ENCODE measurements around the gene SYT12.
"Not testable (repeated sequence)": the region's sequence is repeated elsewhere in the genome, so short reads cannot be mapped to it uniquely, and the experiment has no call there.

The SYT12 gene

DNA sequence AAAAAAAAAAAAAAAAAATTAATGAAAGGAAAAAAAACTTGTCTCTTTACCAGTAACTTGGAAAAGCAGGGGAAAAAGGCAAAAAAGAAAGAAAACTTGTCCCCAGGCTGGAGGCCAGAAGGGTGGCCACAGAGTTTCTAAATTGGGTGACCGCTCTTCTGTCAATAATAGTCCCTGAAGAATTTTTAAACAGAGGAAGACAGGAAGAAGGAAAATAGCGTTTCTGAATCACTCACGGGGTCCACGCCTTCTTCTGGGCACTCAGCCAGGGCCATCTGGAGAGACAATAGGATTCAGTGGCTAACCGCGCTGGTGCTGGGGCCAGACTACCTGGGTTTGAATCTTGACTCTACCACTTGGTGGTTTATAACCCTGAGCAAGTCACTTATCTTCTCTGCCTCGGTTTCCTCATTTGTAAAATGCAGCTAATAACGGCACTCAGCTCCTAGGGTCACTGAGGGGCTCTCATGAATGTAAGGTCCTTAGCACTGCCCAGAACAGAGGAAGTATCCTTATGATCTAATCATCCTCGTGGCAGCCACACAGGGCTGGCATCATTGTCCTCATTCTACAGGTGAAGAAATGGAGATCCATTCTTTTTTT, 40.9 kb upstream of the SYT12 start:
- no peak overlapping the region for H2AFZ ChIP-seq (ENCODE audit: low read length, unreplicated experiment)
- H3K27me3 ChIP-seq (ENCODE audit: insufficient read depth, low read length), result no peaks in the 10 kb centered on the region
- peaks cover 3% of the 10 kb centered on the region; the same call in 1 of the 2 replicates for H3K36me3 ChIP-seq (ENCODE audit: insufficient read depth, low read length)
- H3K27ac ChIP-seq (ENCODE audit: low read depth, low read length), result no peak overlapping the region
- H3K4me1 ChIP-seq (ENCODE audit: control insufficient read depth, insufficient read depth, low read length, unreplicated experiment), result peaks cover 27% of the 10 kb centered on the region
- H3K4me3 ChIP-seq (ENCODE audit: low read depth, low read length), result no peak overlapping the region
- no peaks in the 10 kb centered on the region for H3K79me2 ChIP-seq (ENCODE audit: control insufficient read depth, insufficient read depth, low read length, unreplicated experiment)

DNA sequence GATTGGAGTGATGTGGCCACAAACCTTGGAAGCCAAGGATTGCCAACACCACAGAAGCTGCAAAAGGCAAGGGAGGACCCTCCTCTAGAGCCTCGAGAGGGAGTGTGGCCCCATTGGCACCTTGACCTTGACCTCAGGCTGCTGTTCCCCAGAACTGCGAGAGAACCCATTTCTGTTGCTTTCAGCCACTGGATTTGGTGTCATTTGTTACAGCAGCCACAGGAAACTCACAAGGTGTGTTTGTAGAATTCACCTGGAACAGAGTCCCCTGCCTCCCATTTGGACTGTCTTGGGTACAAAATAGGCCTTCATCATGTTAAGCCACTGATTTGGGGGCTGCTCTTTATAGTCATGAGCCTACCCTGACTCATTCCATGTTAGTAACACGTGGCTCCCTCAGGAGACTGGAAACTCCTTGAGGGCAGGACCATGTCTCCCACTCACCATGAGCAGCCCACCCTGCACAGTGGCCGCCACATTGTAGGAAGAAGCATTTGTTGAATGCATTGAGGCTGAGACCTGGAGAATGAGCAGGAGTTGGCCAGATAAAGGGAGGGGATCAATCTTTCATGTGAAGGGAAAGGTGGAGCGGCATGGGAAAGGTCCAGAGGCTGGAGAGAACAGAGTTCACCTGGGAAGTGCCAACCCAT, 39.5 kb upstream of the SYT12 start:
- Histone ChIP-seq H3K4me1 (ENCODE audit: control insufficient read depth, insufficient read depth, low read length, unreplicated experiment) (peaks cover 27% of the 10 kb centered on the region), H3K79me2 (ENCODE audit: control insufficient read depth, insufficient read depth, low read length, unreplicated experiment) (no peaks in the 10 kb centered on the region), H2AFZ (ENCODE audit: low read length, unreplicated experiment) (no peak overlapping the region), H3K27ac (ENCODE audit: low read depth, low read length) (no peak overlapping the region), H3K36me3 (ENCODE audit: insufficient read depth, low read length) (peaks cover 3% of the 10 kb centered on the region; the same call in 1 of the 2 replicates), H3K4me3 (ENCODE audit: low read depth, low read length) (no peak overlapping the region), H3K27me3 (ENCODE audit: insufficient read depth, low read length) (no peaks in the 10 kb centered on the region)

DNA sequence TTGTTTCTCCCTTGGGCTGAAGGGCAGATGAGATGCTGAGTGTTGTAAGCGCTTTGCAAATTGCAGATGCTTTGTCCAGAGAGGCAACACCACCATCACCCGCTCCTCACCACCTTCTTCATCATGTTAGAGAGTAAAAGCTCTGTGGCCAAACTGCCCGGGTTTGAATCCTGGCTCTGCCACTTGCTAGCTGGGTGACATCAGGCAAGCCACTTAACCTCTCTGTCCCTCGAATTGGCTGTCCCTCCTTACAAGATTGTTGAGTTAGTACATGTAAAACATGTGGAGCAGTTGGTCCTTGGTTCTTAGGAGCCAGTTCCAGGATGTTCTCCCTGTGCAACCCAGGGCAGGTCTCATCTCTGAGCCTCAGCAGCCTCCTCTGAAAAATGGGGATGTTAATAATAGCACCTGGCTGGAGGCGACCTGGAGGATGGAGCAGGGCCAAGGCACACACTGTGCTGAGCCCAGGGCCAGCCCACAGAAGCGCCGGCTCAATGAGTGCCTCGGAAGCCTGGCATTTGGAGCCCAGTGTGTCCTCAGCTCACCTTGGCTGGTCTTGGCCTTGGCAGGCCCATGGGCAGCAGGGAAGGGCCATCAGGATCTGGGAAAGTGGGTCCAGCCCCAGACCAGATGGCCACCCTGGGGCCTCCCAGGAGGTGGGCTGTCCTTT, 37.3 kb upstream of the SYT12 start:
- H3K27ac ChIP-seq (ENCODE audit: low read depth, low read length), result no peak overlapping the region
- H3K36me3 ChIP-seq (ENCODE audit: insufficient read depth, low read length), result no peaks in the 10 kb centered on the region
- no peaks in the 10 kb centered on the region for H3K79me2 ChIP-seq (ENCODE audit: control insufficient read depth, insufficient read depth, low read length, unreplicated experiment)
- no peak overlapping the region for H2AFZ ChIP-seq (ENCODE audit: low read length, unreplicated experiment)
- peaks cover 27% of the 10 kb centered on the region for H3K4me1 ChIP-seq (ENCODE audit: control insufficient read depth, insufficient read depth, low read length, unreplicated experiment)
- no peaks in the 10 kb centered on the region for H3K27me3 ChIP-seq (ENCODE audit: insufficient read depth, low read length)
- no peak overlapping the region for H3K4me3 ChIP-seq (ENCODE audit: low read depth, low read length)

DNA sequence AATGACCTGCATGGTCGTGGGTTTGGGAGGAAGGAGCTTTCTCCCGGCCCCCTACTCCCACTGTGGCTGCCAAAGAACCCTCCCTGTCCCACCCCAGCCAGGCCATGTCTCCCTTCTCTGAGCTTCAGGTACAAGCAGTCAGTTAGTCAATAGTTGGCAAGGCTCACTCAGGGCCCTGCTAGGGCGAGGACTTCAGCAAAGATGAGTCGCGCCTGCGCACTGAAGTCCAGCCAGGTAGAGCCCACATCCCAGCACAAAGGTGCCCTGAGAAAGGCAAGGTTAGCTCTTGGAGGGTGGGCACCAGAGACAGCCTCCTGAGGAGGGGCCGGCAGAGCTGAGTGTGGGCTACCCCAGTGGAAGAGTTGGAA, 36.8 kb upstream of the SYT12 start:
- H3K36me3 ChIP-seq (ENCODE audit: insufficient read depth, low read length), result no peaks in the 10 kb centered on the region
- no peak overlapping the region for H3K27ac ChIP-seq (ENCODE audit: low read depth, low read length)
- H3K79me2 ChIP-seq (ENCODE audit: control insufficient read depth, insufficient read depth, low read length, unreplicated experiment), result no peaks in the 10 kb centered on the region
- no peak overlapping the region for H2AFZ ChIP-seq (ENCODE audit: low read length, unreplicated experiment)
- peaks cover 26% of the 10 kb centered on the region for H3K4me1 ChIP-seq (ENCODE audit: control insufficient read depth, insufficient read depth, low read length, unreplicated experiment)
- no peaks in the 10 kb centered on the region for H3K27me3 ChIP-seq (ENCODE audit: insufficient read depth, low read length)
- H3K4me3 ChIP-seq (ENCODE audit: low read depth, low read length), result no peak overlapping the region

DNA sequence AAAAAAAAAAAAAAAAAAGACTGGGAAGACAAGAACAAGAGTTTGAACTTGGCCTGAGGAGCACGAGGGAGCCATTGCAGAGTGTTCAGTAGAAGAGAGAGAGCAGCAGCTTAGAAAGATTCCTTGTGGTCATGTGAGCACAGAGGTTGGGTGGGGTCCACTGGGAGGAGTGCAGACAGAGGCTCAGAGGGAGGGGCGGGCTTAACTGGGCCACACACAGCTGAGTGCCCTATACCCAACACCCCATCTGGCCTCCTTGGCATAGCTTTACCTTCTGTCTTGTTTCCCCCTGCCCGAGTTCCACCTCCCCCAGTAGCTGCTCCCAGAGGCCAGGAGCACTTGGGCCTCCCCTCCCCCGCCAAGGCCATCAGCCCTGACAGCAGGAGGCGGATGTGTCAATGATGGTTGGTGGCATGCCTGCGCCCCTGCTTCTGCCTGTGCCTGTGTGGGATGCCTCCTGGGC, 35.7 kb upstream of the SYT12 start:
- no peaks in the 10 kb centered on the region for H3K27me3 ChIP-seq (ENCODE audit: insufficient read depth, low read length)
- no peaks in the 10 kb centered on the region for H3K36me3 ChIP-seq (ENCODE audit: insufficient read depth, low read length)
- H3K4me3 ChIP-seq (ENCODE audit: low read depth, low read length), result no peak overlapping the region
- H3K27ac ChIP-seq (ENCODE audit: low read depth, low read length), result no peak overlapping the region
- peaks cover 20% of the 10 kb centered on the region for H3K4me1 ChIP-seq (ENCODE audit: control insufficient read depth, insufficient read depth, low read length, unreplicated experiment)
- no peaks in the 10 kb centered on the region for H3K79me2 ChIP-seq (ENCODE audit: control insufficient read depth, insufficient read depth, low read length, unreplicated experiment)
- H2AFZ ChIP-seq (ENCODE audit: low read length, unreplicated experiment), result no peak overlapping the region

DNA sequence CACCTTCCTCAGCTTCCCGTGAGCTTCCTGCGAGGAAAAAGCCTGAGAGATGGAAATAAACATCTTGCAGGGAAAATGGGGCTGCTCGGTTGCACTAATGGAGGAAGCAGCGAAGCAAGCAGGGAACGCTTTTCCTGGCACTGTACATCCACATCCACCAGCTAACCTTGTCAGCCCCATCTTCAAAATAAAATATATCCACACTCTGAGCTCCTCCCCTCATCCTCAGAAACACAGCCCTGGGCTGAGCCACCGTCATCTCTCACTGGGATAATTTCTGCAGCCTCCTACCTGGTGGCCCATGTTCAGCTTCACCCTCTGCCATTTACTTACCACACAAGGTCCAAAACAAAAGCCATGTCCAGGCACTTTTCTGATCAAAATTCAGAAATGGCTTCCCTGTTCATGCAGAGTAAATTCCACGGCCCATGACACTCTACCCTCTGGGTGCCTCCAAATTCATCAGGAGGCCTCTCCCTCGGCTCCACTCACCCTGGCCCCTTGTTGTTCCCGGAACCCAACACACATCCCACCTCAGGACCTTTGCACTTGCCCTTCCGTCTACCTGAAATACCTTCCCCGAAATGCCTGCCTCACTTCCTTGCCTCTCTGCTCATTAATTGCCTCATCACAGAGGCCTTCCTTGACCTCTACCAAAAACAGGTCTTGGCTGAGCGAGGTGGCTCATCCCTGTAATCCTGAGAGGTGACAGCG, 34.9 kb upstream of the SYT12 start:
- Histone ChIP-seq H3K79me2 (ENCODE audit: control insufficient read depth, insufficient read depth, low read length, unreplicated experiment) (no peaks in the 10 kb centered on the region), H3K4me3 (ENCODE audit: low read depth, low read length) (no peak overlapping the region), H2AFZ (ENCODE audit: low read length, unreplicated experiment) (no peak overlapping the region), H3K36me3 (ENCODE audit: insufficient read depth, low read length) (no peaks in the 10 kb centered on the region), H3K27me3 (ENCODE audit: insufficient read depth, low read length) (no peaks in the 10 kb centered on the region), H3K27ac (ENCODE audit: low read depth, low read length) (no peak overlapping the region), H3K4me1 (ENCODE audit: control insufficient read depth, insufficient read depth, low read length, unreplicated experiment) (peaks cover 16% of the 10 kb centered on the region)

DNA sequence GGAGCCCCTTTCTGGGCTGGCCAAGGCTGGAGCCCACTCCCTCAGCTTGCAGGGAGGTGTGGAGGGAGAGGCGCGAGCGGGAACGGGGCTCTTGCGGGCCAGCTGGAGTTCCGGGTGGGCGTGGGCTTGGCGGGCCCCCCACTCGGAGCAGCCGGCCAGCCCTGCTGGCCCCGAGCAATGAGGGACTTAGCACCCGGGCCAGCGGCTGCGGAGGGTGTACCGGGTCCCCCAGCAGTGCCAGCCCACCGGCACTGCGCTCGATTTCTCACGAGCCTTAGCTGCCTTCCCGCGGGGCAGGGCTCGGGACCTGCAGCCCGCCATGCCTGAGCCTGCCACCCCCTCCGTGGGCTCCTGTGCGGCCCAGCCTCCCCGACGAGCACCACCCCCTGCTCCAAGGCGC, 34.2 kb upstream of the SYT12 start:
- peaks cover 11% of the 10 kb centered on the region for H3K4me1 ChIP-seq (ENCODE audit: control insufficient read depth, insufficient read depth, low read length, unreplicated experiment)
- H3K36me3 ChIP-seq (ENCODE audit: insufficient read depth, low read length); H3K79me2 ChIP-seq (ENCODE audit: control insufficient read depth, insufficient read depth, low read length, unreplicated experiment); H3K27me3 ChIP-seq (ENCODE audit: insufficient read depth, low read length); H3K4me3 ChIP-seq (ENCODE audit: low read depth, low read length); H2AFZ ChIP-seq (ENCODE audit: low read length, unreplicated experiment); H3K27ac ChIP-seq (ENCODE audit: low read depth, low read length): not testable (repeated sequence)

DNA sequence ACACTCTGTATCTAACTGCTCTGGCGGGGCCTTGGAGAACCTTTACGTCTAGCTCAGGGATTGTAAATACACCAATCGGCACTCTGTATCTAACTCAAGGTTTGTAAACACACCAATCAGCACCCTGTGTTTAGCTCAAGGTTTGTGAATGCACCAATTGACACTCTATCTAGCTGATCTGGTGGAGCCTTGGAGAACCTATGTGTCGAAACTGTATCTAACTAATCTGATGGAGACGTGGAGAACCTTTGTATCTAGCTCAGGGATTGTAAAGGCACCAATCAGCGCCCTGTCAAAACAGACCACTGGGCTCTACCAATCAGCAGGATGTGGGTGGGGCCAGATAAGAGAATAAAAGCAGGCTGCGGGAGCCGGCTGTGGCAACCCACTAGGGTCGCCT, 33.6 kb upstream of the SYT12 start:
- H2AFZ ChIP-seq (ENCODE audit: low read length, unreplicated experiment), result not testable (repeated sequence)

DNA sequence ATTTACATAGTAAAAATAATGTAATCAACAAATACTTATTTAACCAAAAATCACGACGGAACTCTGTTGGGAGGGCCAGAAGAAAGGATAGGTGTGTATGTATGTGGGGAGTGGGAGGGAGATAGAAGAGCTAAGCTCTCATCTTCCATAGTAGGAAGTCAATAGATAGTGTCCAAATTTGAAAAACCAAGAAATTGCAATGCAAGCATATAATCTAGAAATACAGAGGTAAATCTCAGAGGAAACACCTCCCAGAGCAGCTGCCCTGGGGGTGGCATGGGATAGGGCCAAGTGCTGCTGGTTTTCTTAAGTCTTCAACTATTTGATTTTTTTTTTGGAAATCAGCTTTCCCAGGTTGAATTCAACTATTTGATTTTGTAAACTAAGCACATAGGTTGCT, 30.9 kb upstream of the SYT12 start:
- Histone ChIP-seq H3K27me3 (ENCODE audit: insufficient read depth, low read length) (no peaks in the 10 kb centered on the region), H3K4me1 (ENCODE audit: control insufficient read depth, insufficient read depth, low read length, unreplicated experiment) (peaks cover 7% of the 10 kb centered on the region), H3K79me2 (ENCODE audit: control insufficient read depth, insufficient read depth, low read length, unreplicated experiment) (no peaks in the 10 kb centered on the region), H3K4me3 (ENCODE audit: low read depth, low read length) (no peak overlapping the region), H3K27ac (ENCODE audit: low read depth, low read length) (no peak overlapping the region), H2AFZ (ENCODE audit: low read length, unreplicated experiment) (no peak overlapping the region), H3K36me3 (ENCODE audit: insufficient read depth, low read length) (no peaks in the 10 kb centered on the region)

More for the DNA sequence above, 33.6 kb upstream of the SYT12 start:
- H3K27me3 ChIP-seq (ENCODE audit: insufficient read depth, low read length); H3K27ac ChIP-seq (ENCODE audit: low read depth, low read length); H3K4me3 ChIP-seq (ENCODE audit: low read depth, low read length); H3K36me3 ChIP-seq (ENCODE audit: insufficient read depth, low read length); H3K4me1 ChIP-seq (ENCODE audit: control insufficient read depth, insufficient read depth, low read length, unreplicated experiment); H3K79me2 ChIP-seq (ENCODE audit: control insufficient read depth, insufficient read depth, low read length, unreplicated experiment): not testable (repeated sequence)

DNA sequence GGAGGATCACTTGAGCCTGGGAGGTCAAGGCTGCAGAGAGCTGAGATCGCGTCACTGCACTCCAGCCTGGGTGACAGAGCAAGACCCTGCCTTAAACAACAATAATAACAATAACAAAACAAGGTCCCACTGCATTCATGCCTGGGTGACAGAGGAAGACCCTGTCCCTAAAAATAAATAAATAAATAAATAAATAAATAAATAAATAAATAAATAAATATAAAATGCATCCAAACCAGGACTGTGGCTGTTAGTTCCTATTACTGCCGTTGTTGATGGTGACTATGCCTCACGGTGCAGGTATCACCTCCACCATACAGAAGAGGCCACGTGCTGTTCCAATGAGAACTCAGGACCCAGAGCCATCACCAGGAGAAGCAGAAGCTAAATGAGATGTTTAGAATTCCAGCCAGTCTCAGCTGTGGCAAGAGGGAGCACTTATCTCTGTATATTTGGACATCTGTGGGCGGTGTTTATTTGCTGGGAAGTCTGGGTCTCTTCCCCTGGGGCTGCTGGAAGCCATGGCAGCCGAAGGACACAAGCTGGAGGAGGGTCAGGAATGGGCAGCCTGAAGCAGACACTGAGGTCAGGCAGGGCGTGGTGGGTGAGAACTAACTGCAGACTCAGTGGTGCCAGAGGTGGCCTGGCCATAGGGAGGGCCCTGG, 26.2 kb upstream of the SYT12 start:
- peaks cover 11% of the 10 kb centered on the region for H3K4me1 ChIP-seq (ENCODE audit: control insufficient read depth, insufficient read depth, low read length, unreplicated experiment)
- no peaks in the 10 kb centered on the region for H3K27me3 ChIP-seq (ENCODE audit: insufficient read depth, low read length)
- no peaks in the 10 kb centered on the region for H3K36me3 ChIP-seq (ENCODE audit: insufficient read depth, low read length)
- H3K79me2 ChIP-seq (ENCODE audit: control insufficient read depth, insufficient read depth, low read length, unreplicated experiment), result no peaks in the 10 kb centered on the region
- no peak overlapping the region for H2AFZ ChIP-seq (ENCODE audit: low read length, unreplicated experiment)
- no peak overlapping the region for H3K4me3 ChIP-seq (ENCODE audit: low read depth, low read length)
- 0 out of 2 replicates have a peak overlapping the region, but pooled peaks have one; percentile 13 for H3K27ac ChIP-seq (ENCODE audit: low read depth, low read length)

Data from ACC112 (cell line).